ENCODE data around the gene NPVF.
A peak's percentile ranks its signal among the peaks of the same experiment; 100 is the strongest.

Gene NPVF

DNA sequence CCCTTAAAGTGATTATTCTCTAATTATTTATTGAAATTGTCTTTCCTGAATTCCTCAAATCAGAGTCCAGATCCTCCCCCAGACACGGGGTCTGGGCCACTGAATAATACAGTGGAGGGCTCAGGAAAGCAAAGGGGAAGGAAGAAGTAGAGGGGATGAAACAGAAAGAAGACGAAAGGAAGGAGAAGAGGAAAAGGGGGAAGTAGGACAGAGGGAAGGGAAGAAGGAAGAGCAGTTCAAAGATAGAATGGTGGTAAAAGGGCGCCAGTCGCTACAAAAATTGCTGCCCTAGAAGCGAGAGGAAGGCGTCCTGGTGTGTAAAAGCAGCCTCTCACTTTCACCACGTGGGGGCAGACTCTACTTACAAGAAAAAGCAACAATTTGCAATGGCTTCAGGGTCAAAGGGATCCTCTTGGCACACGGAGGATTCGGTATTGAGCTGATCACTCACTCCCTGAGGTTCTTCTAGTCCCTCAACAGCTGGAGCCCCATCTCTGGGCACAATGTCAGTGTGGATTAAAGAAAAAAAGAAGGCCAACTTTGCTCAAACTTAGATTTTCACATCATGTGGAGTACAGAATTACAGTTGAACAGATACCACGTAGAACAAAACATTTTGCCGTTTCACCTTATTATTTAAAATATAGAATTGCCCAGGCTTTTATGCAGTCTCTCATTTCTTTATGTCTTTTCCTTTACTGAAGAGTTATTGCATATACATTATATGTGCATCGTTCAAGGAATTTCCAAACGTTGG is 31.4 kb upstream of the NPVF start:
- peak; percentile 88 for DNase-seq (ENCODE audit: low read depth)
- H3K4me3 ChIP-seq (ENCODE audit: low read depth, low read length), result no peak overlapping the region
- TF ChIP-seq, protein P1, sequence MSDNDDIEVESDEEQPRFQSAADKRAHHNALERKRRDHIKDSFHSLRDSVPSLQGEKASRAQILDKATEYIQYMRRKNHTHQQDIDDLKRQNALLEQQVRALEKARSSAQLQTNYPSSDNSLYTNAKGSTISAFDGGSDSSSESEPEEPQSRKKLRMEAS (IDR thresholded peaks at IDR 0.05; ENCODE audit: low read depth, low read length), result peak; percentile 87
- TF ChIP-seq, protein P2, sequence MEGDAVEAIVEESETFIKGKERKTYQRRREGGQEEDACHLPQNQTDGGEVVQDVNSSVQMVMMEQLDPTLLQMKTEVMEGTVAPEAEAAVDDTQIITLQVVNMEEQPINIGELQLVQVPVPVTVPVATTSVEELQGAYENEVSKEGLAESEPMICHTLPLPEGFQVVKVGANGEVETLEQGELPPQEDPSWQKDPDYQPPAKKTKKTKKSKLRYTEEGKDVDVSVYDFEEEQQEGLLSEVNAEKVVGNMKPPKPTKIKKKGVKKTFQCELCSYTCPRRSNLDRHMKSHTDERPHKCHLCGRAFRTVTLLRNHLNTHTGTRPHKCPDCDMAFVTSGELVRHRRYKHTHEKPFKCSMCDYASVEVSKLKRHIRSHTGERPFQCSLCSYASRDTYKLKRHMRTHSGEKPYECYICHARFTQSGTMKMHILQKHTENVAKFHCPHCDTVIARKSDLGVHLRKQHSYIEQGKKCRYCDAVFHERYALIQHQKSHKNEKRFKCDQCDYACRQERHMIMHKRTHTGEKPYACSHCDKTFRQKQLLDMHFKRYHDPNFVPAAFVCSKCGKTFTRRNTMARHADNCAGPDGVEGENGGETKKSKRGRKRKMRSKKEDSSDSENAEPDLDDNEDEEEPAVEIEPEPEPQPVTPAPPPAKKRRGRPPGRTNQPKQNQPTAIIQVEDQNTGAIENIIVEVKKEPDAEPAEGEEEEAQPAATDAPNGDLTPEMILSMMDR (IDR thresholded peaks at IDR 0.05; ENCODE audit: low read depth, low read length), result peak; percentile 92
- no peak for TF ChIP-seq MYC (IDR thresholded peaks at IDR 0.05; ENCODE audit: low read depth, low read length)

DNA sequence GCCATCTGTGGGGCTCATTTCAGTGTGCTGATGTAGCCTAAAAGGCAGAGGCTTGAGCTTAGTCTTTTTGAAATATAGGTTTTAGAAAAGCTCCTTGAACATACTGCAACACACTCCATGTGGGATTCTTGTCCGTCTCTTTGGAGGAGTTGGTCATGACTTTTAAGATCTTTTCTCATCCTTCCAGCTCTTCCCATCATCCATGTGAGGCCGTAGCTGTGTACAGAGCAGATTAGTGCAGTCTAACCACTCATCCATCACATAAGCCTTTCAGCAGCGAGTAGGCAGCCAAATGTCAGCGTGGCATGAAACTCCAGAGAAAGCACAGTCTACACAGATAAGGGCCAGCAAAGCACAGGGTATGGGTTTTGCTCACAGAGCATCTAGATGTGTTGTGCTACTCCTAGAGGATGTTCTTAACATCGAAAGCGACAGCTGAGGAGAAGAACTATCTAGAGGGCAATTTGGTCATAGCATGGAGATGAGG is 28.1 kb upstream of the NPVF start:
- no peak overlapping the region for H3K4me3 ChIP-seq (ENCODE audit: low read depth, low read length)
- TF ChIP-seq POLR2A (IDR thresholded peaks at IDR 0.05; ENCODE audit: extremely low read depth, insufficient read length), result no peak
- TF ChIP-seq, protein P1 (IDR thresholded peaks at IDR 0.05; ENCODE audit: low read depth, low read length), result no peak
- TF ChIP-seq, protein P2 (IDR thresholded peaks at IDR 0.05; ENCODE audit: low read depth, low read length), result no peak
- no peak for TF ChIP-seq MYC (IDR thresholded peaks at IDR 0.05; ENCODE audit: low read depth, low read length)
- DNase-seq (ENCODE audit: low read depth), result no peak

DNA sequence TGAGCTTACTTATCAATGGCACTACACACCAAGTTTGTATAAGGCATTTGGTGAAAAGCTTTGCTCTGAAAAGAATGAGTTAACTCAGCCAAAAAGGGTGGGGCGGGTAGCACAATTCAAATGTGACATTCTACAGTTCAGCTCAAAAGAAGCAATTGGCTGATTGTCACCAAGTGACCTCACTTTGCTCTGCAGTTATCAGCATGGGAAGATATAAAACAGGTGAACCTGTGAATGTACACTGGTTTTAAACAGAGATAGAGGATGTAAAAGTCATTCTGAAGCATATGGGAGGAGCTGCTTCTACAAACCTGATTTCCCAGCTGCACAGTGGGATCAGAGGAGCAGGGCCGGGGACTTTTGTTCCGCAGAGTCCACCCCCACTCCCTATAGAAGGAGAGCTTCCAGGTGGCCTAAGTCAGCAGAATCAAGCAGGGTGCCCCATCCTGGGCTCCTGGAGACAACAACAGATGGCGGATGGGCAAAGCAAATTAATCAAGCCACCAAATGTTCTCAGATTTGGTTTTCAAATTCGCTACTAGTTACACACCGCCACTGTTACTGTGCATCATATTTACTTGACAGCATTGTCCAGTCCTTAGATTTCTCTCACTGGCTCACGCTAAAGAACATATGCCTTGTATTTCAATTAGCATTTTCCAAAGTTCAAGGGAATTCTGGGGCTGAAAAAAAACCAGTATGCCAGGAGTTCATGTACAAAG is 27.5 kb upstream of the NPVF start:
- DNase-seq (ENCODE audit: low read depth), result no peak
- H3K4me3 ChIP-seq (ENCODE audit: low read depth, low read length), result no peak overlapping the region
- TF ChIP-seq MYC (IDR thresholded peaks at IDR 0.05; ENCODE audit: low read depth, low read length) (no peak), POLR2A (IDR thresholded peaks at IDR 0.05; ENCODE audit: extremely low read depth, insufficient read length) (no peak)
- TF ChIP-seq, protein P1 (IDR thresholded peaks at IDR 0.05; ENCODE audit: low read depth, low read length), result no peak
- TF ChIP-seq, protein P2 (IDR thresholded peaks at IDR 0.05; ENCODE audit: low read depth, low read length), result no peak

DNA sequence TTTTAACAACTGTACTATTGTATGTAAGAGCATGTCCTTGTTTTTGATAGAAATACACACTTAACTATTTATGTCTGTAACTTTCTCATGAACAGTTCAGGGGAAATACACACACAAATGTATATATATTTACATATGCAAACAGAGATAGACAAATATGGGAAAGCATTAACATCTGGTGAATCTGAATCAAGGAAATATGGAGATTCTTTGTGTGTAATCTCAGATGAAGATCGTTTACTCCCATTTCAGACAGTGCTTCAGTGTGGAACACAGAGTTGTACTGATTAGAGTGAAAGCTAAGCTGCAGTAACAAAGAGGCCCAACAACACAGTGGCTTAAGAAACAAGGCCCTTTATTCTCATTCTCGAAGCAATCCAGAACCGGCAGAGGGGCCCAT is 26.3 kb upstream of the NPVF start:
- DNase-seq (ENCODE audit: low read depth), result no peak
- H3K4me3 ChIP-seq (ENCODE audit: low read depth, low read length), result no peak overlapping the region
- no peak for TF ChIP-seq MYC (IDR thresholded peaks at IDR 0.05; ENCODE audit: low read depth, low read length)

DNA sequence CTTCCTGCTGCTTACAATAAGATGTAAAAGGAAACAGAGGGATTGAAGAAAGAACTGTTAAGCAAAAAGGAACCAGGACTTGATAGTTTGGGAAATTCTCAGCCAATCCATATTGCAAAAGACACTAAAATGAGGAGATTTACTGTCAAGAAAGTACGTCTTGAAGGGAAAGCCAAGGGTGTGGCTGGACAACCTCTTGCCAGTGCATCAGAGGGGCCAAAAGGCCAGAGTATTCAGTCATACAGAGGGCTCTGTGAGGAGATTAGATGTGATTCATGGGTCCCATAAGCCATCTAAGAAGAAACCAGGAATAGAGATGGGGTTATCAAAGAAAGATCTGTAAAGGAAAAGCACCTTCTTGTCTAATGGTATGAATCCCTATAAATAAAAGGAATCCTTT is 25.4 kb upstream of the NPVF start:
- no peak for DNase-seq (ENCODE audit: low read depth)
- no peak for TF ChIP-seq MYC (IDR thresholded peaks at IDR 0.05; ENCODE audit: low read depth, low read length)
- TF ChIP-seq, protein P1 (IDR thresholded peaks at IDR 0.05; ENCODE audit: low read depth, low read length), result no peak
- TF ChIP-seq, protein P2 (IDR thresholded peaks at IDR 0.05; ENCODE audit: low read depth, low read length), result no peak
- no peak for TF ChIP-seq POLR2A (IDR thresholded peaks at IDR 0.05; ENCODE audit: extremely low read depth, insufficient read length)

DNA sequence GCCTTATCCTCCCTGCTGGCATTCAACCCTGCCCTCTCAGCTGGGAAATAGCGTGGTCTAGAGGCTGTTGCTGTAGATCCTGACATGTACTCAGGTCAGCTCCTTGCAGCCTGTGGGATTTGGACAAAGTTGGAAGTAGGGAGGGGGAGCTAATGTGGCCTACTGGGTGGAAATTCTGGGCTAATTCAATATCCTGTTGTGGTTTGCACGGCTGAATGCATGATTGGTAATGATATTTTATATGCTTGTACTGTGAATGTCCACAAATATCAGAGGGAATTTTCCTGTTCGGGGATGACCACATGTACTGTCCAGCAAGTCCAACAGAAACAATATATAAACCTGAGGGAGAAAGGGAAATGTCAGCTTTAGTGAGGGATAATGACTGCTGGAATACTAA is 22.1 kb upstream of the NPVF start:
- TF ChIP-seq, protein P1 (IDR thresholded peaks at IDR 0.05; ENCODE audit: low read depth, low read length), result no peak
- TF ChIP-seq MYC (IDR thresholded peaks at IDR 0.05; ENCODE audit: low read depth, low read length) (no peak), POLR2A (IDR thresholded peaks at IDR 0.05; ENCODE audit: extremely low read depth, insufficient read length) (no peak)
- TF ChIP-seq, protein P2 (IDR thresholded peaks at IDR 0.05; ENCODE audit: low read depth, low read length), result no peak
- H3K4me3 ChIP-seq (ENCODE audit: low read depth, low read length), result no peak overlapping the region
- no peak for DNase-seq (ENCODE audit: low read depth)

More for the DNA sequence above, 25.4 kb upstream of the NPVF start:
- no peak overlapping the region for H3K4me3 ChIP-seq (ENCODE audit: low read depth, low read length)

Measured in NB4 (cell line).